HPDE6-E6E7 (cell line): ENCODE results near the gene SLC25A40.
"Not testable (repeated sequence)": the region's sequence is repeated elsewhere in the genome, so short reads cannot be mapped to it uniquely, and the experiment has no call there.

Source experiments
- DNase-seq: peaks from one replicate; pipeline ENCODE4 v3.0.0; 2011; ENCODE audit warnings: missing footprints; ENCODE audit errors: extremely low spot score

The SLC25A40 gene

DNA sequence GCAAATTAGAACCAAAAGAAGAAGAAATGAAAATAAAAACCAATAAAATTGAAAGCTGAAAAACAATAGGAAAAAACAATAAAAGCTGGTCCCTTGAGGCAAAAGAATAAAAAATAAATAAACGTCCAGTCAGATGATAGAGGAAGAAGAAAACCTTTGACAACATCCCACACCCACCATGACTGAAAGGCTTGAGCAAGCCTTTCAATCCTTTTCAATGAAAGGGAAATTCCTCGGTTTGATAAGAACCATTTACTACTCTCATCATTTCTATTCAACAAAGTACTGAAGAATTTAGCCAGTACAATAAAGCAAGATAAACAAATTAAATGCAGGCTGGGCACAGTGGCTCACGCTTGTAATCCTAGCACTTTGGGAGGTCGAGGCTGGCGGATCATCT, 3.8 kb downstream of the SLC25A40 start:
- no peak for DNase-seq

DNA sequence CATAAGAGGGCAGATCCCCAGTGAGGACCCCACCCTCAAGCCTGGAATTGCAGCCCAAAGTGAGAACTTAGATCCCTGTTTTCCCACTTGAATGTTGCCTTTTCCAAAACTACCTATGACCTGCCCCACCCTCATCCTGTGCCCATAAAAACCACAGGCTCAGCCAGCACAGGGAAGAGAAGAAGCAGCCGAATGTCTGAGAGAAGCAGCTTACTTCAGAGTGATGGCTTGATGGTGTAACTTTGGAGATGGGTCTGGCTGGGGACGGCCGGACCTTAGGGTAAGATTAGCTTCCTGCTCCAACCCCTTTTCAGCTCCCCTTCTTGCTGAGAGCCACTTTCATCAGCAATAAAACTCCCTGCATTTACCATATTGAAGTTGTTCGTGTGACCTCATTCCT, 5.7 kb downstream of the SLC25A40 start:
- no peak for DNase-seq

DNA sequence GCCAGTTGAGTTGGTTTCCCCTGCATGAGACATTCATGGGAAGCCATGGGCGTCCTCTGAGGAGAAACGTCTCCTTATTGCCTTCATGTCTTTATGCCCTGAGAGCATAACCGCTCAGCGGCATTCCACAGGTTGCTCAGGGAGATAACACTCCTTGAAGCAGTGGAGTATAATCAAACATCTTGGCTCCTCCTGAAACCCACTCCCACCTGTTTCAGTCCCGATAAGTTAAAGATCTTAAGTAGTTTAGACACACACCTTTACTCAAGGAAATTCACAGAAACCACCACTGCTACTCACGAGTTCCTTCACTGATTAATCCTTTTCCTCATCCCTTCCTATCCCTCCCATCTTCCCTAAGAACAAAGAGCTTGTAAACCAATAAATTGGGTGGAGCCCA, 9.6 kb downstream of the SLC25A40 start:
- DNase-seq = not testable (repeated sequence)

DNA sequence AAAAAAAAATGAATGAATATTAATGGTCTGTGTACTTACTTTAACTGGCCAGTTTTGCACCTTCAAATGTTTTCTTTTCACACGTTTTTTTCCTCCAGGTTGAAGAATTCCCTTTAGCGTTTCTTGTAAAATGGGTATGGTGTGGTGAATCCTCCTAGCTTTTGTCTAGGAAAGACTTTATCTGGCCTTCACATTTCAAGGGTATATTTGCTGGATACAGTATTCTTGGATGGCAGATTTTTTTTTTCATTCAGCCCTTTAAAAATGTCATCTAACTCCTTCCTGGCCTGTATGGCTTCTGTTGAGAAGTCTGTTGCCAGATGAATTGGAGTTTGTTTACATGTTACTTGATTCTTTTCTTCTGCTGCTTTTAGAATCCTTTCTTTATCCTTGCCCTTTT, 10.1 kb downstream of the SLC25A40 start:
- no peak for DNase-seq

DNA sequence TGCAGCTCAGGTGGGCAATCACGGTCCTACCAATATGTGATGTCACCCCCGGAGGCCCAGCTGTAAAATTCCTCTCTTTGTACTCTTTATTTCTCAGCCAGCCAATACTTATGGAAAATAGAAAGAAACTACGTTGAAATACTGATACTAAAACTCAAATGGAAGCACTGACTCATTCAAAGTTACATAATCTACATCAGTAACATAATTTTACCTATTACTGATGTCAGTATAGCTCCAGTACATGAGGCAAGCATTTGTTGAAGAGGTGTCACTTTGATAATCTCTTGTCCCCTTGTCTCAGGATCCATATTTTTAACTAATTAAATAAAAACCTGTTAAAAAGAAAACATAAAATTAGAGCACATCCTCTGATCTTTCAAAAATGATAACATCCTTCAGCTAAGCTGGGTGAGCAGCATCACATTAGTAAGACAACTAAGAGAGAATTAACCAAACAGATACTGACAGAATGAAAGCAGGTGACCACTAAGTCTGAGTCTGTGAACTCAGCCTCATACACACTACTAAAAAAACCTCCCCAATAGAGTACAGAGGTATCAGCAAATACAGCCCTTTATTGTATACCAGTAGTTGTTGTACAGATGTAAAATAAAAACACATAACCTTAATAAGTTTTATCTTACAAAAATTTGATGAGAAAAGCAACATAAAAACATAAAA, 17.6 kb downstream of the SLC25A40 start:
- no peak for DNase-seq

DNA sequence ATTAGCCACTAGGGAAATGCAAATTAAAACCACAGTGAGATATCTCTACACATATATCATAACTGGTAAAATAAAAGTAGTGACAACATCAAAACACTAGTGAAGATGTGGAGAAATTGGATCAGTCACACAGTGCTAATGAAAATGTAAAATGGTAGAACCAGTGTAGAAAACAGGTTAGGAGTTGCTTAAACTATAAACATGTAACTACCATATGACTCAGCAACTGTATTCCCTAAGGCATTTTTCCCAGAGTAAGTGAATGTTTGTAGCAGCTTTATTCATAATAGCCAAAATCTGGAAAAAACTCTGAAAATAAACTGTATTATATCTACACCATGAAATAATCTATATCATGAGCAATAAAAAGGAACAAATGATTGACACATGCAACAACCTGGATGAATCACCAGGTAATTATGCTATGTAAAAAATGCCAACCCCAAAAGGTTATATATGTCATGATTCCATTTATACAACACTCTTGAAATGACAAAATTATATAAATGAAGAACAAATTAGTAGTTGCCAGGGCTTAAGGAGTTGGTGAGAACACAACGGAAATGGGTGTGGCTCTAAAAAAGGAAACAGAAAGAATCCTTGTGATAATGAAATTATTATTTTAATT, 22.8 kb downstream of the SLC25A40 start:
- DNase-seq = no peak

DNA sequence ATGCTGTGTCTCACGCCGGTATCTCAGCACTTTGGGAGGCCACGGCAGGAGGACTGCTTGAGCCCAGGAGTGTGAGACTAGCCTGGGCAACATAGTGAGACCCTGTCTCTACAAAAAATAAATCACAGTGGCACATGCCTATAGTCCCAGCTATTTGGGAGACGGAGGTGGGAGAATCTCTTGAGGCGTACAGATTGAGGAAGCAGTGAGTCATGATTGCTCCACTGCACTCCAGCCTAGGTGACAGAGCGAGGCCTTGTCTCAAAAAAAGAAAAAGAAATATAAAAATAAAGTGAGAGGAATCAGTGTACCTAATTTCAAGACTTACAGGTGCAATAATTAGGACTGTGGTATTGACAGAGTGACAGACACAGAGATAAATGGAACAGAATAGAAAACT, 23.9 kb downstream of the SLC25A40 start:
- DNase-seq = no peak

DNA sequence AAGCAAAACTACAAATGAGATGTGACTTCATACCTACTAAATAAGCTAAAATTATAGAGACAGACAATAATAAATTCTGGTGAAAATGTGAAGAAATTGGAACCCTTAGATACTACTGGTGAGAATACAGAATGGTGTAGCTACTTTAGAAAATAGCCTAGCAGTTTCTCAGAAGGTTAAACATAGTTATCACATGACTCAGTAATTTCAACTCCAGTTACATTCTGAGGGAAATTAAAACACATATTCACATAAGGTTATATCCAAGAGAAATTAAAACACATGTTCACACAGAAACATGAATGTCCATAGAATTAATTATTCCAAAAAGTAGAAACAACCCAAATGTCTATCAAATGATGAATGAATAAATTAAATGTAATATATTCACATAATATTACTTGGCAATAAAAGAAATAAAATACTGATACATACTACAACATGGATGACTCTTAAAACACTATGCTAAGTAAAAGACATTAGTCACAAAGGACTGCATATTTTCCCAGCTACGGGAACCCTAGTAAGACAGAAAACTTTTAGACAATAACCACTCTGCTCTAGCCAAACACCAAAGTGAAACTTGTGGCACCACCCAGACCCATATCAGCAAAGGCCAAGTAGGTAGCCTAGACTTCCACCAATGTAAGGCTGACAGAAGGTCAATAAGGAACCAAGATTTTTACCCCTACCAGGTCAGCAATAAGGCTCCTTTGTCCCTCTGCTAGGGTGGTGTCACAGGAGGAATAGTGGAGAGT, 25.1 kb downstream of the SLC25A40 start:
- DNase-seq = no peak

DNA sequence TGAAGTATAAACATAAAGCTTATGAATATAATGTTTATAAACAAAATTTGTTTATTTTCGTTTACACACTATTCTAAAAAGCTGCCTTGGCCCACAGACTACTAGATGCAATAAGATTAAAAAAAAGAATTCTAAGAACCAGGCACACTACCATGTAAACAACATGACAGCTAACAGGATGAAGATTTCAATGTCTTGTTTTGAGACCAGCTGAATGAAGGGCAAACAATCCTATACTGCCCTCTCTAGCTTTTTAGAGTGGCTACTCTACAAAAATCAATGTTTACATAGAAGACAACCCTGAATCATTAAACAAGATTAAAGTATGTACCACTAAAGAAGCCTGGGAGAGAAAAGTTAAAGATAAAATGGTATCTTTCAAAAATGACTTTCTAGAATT, 38.6 kb downstream of the SLC25A40 start:
- DNase-seq = no peak

DNA sequence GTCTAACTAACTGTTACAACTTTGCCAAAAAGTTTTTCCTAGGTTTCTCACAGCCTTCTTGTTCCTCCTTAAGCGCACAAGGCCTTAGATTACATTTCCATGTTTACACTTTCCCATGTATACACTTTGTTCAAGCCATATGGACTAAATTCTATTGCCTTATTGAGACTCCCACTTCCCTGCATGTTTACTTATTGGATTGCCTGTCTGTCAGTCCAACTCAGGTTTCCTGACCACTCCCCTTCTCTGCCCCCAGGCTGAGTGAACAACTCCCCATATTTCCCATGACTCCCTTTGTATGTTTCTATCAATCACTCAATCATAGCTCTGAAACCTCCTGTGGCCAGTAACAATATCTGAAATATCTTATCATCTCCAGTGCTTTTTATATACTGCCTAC, 43.0 kb downstream of the SLC25A40 start:
- no peak for DNase-seq

DNA sequence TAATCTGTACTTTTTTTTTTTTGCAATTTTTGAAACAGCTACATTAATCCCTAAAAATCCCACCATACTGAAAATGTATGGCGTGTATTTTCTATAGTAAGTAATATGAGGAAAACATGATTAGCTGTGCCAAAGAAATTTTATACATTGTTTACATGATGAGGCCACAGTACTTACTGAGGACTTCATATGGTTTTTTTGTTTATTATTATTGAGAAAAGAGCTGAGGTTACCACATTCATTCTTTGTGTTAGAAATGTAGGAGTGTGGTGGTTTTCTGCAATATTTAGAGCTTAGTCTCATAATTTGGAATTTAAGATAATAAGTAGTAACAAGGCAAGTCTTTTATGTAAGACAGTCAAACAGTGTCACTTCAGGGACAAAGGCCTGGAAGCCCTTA, 45.1 kb downstream of the SLC25A40 start:
- DNase-seq = no peak

DNA sequence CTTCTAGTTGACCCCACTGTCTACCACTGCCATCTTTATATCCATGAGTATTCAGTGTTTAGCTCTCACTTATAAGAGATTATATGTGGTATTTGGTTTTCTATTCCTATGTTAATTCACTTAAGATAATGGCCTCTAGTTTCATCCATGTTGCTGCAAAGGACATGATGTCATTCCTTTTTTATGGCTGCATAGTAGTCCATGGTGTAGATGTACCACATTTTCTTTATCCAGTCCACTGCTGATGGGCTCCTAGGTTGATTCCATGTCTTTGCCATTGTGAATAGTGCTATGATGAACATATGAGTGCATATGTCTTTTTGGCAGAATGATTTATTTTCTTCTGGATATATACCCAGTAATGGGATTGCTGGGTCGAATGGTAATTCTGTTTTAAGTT, 47.8 kb downstream of the SLC25A40 start:
- not testable (repeated sequence) for DNase-seq

DNA sequence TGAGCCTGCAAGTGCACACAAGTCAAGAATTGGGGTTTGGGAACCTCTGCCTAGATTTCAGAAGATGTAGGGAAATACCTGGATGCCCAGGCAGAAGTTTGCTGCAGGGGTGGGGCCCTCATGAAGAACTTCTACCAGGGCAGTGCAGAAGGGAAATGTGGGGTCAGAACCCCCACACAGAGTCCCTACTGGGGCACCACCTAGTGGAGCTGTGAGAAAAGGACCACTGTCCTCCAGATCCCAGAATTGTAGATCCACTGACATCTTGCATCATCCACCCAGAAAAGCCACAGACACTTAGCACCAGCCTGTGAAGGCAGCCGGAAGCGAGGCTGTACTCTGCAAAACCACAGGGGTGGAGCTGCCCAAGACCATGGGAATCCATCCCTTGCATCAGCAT, 50.8 kb downstream of the SLC25A40 start:
- DNase-seq = not testable (repeated sequence)

DNA sequence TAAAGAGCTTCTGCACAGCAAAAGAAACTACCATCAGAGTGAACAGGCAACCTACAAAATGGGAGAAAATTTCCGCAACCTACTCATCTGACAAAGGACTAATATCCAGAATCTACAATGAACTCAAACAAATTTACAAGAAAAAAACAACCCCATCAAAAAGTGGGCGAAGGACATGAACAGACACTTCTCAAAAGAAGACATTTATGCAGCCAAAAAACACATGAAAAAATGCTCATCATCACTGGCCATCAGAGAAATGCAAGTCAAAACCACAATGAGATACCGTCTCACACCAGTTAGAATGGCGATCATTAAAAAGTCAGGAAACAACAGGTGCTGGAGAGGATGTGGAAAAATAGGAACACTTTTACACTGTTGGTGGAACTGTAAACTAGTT, 54.1 kb downstream of the SLC25A40 start:
- not testable (repeated sequence) for DNase-seq

DNA sequence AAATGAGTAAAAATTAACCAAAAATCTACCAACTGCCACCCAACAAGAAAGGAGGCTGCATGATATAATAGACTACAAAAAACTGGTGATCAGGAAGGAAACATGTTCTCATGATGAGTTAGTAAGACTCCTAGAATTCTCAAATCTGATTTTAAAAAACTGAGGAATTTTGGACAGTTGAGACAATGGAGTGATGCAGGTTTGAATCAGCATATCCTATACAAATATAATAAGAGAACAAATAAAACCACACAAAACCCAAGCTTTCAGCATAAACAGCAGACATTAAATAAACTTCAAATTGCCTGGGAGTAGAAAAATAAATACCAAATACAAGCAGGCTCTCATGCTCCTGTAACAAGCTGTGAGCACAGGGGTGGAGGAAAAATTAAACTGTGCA, 57.8 kb downstream of the SLC25A40 start:
- no peak for DNase-seq

DNA sequence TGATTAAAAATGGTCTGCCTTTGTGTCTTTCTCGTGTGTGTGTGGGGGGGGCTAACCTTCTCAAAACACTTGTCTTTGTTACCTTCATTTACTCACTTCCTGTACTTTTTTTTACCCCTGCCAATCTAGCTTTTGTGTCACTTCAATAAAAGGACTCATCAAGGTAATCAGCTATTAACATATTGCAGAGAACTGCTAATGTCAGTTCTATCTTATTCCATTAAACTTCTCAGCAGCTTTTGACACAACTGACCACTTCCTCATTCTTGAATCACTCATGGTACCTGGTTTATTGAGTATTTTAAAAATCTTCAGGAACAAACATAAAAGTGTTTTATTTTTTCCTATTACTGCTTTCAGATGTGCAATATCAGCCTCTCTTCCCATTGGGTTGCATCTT, 59.8 kb downstream of the SLC25A40 start:
- no peak for DNase-seq

DNA sequence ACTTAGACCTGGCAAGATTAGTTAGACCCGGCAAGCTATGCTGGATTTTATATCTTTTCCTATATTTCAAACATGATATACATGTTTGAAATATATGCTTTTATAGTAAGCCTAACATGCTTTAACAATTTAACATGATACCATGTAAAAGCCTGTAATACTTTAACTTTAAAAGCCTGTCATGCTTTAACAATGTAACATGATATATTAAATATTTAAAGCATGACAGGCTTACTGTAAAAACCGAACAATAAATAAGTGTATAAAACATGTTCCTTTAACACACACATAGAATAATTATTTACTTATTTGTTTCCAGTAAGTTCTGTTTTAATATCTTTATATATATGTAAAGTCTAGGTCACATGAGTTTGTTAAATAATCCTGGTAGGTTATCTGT, 65.4 kb downstream of the SLC25A40 start:
- DNase-seq = no peak

DNA sequence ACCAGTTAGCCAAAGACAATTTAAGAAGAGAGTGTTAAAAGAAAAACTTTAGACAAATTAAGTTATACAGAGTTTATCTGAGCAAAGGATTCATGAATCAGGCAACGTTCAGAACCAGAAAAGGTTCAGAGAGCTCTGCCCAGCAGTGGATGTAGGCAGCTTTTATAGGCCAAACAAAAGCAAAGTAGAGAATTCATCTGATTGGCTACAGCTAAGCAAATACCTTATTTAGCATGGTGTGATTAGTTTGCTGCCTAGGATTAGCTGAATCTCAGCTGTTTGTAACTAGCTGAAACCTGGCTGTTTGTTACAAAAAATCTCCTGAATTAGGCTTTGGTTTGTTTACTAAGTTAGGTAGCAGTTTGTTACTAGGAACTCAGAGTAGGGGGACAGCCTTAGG, 66.0 kb downstream of the SLC25A40 start:
- no peak for DNase-seq

DNA sequence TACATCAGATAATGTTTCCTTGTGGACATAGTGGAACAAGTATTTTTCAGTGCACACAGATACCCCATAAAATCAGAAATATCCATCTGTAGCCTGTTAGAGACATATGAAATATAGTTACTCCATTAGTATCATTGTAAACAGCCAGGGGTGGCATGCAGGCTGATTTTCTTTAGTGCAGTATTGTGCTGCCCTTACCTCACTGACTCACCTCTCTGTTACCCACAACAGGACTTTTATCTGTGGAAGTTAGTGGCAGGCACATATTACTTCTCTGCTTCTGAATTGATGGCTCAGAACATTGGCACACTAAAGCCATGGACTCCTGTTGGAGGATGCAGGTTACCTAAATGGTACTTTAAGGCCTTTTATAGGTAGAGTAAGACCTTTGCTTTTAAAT, 70.0 kb downstream of the SLC25A40 start:
- no peak for DNase-seq

DNA sequence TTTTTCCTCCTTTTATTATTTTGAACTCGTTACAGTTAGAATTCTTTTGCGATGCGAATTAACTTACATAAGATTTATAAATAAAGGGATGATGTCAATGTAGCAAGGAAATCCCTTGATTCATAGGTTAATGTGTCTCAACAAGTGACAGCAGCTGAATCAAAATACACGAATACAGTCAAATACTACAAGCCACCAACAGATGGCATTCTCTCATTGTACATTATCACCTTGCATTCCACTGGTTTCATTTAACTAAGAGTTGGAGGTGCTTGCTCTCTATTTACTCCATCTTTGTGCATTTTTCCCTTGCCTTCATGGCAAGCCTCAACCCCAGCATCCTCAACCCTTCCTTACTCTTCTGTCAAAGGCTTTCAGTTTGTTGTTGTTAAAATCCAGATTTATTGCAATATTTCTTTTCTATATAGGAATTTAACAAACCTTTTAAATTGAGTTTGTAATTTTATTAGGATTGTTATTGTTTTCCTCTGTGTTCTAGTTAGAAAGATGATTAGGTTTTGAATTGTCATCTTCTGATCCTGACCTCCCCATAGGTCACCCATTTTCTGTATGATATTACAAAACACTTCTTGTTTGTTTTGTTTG, 78.3 kb downstream of the SLC25A40 start:
- peak; percentile 26 for DNase-seq

DNA sequence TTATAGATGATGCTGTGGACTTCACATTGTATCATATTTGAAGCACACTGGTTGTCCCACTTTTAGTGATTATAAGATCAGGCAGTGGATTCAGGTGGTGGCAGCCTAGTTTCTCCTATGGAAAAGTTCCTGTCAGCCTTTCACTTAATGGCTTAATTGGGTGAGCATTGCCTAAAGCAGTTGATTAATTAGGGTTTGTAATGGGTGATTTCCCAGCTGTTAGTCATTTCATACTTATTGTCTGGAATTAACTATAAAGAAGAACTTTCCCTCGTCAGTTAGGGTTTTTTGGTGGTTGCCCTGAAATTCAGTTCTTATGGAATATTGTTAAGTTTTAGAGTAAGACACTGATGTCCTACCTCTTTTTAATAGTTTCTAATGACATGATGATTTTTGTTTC, 78.8 kb downstream of the SLC25A40 start:
- no peak for DNase-seq

DNA sequence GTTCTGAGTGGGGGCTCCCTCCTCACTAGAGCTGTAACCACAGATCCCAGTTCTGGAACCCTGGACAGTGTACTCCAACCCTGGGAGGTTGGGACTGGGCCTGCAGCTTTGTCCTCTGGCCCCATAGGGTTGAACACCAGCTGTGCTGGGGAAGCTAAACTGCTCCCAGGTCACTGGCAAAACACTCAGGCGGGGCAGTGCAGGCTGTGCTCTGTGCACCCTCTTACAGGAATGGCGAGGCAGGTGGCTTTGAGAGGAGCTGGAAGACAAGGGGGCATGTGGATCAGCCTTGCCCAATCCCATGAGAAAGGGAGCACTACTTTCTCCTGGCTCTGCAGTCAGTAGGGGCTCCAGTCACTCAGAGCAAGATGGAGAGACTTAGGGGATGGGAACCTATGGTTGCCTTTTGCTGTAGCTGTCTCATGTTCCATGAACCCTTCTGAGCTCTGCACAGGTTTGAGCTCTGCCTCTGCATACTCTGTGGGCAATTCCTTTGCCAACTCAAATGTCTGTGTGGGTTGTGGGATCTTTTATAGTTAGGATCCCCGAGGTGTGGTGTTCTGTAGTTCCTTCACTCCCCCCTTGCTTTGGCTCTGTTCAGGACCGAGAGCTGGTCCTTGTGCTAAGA, 90.7 kb downstream of the SLC25A40 start:
- DNase-seq = no peak
